ENCODE data around the gene DEFB118.
"Not testable (repeated sequence)": the region's sequence is repeated elsewhere in the genome, so short reads cannot be mapped to it uniquely, and the experiment has no call there.

DEFB118 gene, protein sequence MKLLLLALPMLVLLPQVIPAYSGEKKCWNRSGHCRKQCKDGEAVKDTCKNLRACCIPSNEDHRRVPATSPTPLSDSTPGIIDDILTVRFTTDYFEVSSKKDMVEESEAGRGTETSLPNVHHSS

DNA sequence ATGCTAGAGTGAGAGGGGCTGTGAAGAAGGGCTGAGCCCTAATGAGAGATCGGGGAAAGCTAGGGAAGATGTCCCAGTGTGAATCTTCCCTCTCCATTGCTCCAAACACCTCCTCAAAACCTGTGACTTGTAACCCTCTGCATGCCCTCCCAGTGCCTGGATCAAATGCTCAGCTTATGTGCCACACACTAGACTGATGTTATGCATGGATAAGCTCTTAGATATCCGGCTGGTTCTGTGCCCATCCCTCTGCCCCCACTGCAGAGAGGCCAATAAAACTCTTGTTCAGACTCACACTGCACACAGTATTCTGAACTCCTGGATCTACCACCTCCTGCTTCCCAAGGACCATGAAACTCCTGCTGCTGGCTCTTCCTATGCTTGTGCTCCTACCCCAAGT is at the start of gene DEFB118:
DEFB118 (plus strand) TSS at position 301 of the 400 bp plus-strand sequence; CDS start at position 351, 50 bp downstream.
- no peak for TF ChIP-seq ZNF274 (IDR thresholded peaks at IDR 0.05; ENCODE audit: low read depth, low read length)
- no peak within 1 kb of the TSS for H3K4me3 ChIP-seq (ENCODE audit: low read length)

DNA sequence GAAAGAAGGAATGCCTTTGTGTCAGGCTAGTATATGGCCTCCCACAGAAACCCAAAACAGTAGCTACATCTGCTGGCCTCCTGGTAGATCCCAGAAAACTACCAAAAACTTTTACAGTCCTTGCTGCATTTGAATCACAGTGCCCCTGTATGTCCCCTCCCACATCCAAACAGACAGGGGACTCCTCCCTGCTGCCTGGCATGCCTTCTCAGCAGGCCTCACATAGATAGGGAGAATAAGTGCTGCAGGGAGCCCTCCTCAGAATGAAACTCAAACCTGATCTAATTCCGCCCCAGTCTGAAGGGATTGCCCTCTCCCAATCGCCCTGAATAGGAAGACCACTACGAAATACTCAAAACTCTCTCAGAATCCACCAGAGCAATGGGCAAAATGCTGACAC is 45.9 kb upstream of the DEFB118 start:
- no peak for TF ChIP-seq ZNF274 (IDR thresholded peaks at IDR 0.05; ENCODE audit: low read depth, low read length)
- no peak overlapping the region for H3K4me3 ChIP-seq (ENCODE audit: low read length)

DNA sequence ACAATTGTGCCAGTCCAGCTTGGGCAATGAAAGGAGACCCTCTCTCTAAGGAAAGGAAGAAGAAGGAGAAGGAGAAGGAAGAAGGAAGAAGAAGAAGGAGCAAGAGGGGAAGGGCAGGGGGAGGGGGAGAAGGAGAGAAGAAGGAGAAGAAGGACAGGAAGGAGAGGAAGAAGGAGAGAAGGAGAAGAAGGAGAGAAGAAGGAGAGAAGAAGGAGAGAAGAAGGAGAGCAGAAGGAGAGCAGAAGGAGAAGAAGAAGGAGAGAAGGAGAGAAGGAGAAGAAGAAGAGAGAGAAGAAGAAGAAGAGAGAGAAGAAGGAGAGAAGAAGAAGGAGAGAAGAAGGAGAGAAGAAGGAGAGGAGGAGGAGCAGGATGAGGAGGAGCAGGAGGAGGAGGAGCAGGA is 37.5 kb upstream of the DEFB118 start:
- H3K4me3 ChIP-seq (ENCODE audit: low read length) = no peak overlapping the region
- TF ChIP-seq ZNF274 (IDR thresholded peaks at IDR 0.05; ENCODE audit: low read depth, low read length) = no peak

DNA sequence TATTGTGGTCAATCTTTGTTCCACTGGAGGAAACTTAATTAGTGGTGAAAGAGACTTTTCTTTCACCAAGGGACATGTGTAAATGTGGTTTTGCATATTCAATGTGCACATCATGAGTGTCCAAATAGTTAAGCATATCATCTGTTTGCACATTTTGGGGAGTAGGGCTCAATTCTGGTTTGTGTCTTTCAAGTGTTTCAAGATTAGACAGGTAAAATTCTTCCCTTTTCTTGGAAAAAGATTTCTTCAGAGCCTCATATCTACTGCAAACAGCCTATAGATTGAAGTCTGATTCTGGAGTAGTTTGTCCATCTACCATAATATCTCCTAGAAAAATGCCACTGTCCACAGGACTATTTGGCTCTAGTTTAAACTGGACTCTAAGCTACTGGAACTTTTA is 26.9 kb upstream of the DEFB118 start:
- TF ChIP-seq ZNF274 (IDR thresholded peaks at IDR 0.05; ENCODE audit: low read depth, low read length) = no peak
- no peak overlapping the region for H3K4me3 ChIP-seq (ENCODE audit: low read length)

DNA sequence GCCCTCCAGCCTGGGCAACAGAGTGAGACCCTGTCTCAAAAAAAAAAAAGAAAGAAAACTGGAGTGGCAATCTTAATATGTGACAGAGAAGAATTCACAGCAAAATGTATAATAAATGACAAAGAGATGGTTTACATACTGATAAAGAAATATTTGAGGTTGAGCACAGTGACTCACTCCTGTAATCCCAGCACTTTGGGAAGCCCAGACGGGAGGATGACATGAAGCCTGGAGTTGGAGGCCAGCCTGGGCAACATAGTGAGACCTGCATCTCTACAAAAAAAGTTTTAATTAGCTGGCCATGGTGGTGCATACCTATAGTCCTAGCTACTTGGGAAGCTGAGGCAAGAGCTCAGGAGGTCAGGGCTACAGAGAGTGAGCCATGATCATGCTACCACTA is 12.4 kb upstream of the DEFB118 start:
- no peak overlapping the region for H3K4me3 ChIP-seq (ENCODE audit: low read length)
- no peak for TF ChIP-seq ZNF274 (IDR thresholded peaks at IDR 0.05; ENCODE audit: low read depth, low read length)

DNA sequence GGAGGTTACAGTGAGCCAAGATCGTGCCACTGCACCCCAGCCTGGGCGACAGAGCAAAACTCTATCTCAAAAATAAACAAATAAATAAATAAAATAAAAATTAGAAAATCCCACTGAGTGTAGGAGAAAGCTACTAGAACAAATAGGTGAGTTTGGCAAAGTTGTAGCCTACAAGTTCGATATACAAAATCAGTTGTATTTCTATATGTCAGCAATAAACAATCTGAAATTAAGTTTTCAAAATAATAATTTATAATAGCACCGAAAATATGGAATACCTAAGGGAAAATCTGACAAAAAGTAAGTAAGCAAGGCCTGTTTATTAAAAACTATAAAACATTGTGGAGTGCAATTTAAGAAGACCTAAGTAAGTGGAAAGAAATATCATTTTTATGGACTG is 5.1 kb upstream of the DEFB118 start:
- no peak for TF ChIP-seq ZNF274 (IDR thresholded peaks at IDR 0.05; ENCODE audit: low read depth, low read length)
- no peak overlapping the region for H3K4me3 ChIP-seq (ENCODE audit: low read length)

DNA sequence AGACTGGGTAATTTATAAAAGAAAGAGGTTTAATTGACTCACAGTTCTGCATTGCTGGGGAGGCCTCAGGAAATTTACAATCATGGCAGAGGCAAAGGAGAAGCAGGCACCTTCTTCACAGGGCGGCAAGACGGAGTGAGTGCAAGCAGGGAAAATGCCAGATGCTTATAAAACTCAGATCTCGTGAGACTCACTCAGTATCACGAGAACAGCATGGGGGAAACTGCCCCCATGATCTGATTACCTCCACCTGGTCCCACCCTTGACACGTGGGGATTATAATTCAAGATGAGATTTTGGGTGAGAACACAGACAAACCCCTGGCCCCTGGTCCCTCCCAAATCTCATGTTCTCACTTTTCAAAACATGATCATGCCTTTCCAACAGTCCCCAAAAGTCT is 4.1 kb upstream of the DEFB118 start:
- H3K4me3 ChIP-seq (ENCODE audit: low read length) = not testable (repeated sequence)

DNA sequence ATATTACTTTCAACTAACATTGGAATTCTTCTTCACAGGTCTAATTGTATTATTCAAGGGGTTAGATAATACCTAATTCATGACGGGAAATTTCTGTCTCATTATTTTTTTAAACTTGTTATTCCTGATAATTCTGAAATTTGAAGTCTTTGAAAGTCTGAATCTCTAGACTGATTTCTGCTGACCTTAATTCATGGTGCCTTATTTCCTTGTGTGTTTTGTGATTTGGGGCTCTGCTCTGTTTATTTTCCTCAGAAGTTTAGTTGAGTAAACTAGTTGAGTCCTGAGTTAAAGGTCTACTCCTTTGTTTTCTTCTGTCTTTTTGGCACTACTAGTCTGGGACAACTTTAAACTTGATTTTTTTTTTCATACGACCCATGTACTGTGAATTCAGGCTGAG is 5.9 kb downstream of the DEFB118 start:
- no peak overlapping the region for H3K4me3 ChIP-seq (ENCODE audit: low read length)
- TF ChIP-seq ZNF274 (IDR thresholded peaks at IDR 0.05; ENCODE audit: low read depth, low read length) = no peak

DNA sequence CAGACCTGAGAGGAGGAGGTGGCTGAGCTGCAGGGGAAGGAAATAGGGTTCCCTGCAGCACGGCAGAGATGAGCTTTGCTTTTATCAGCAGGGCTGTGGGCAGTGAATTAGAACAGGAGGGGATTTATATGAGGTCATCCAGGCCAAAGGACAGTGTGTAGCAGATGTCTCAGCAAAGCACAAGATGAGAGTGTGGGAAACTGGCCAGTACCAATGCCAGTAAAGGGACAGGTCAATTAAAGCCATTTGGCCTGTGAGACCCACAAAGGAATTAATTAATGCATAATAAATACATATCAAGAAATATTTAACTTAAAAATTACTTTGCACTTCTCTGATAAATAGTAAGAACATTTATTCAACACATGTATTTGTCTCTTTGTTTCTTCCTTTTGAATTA is 22.1 kb downstream of the DEFB118 start, which contains the start of gene DEFB119:
DEFB119 (minus strand) TSS at position 101 of the 400 bp plus-strand sequence. CDS start 107 bp downstream, outside the sequence.
- TF ChIP-seq ZNF274 (IDR thresholded peaks at IDR 0.05; ENCODE audit: low read depth, low read length) = no peak
- no peak within 1 kb of the TSS for H3K4me3 ChIP-seq (ENCODE audit: low read length)

DNA sequence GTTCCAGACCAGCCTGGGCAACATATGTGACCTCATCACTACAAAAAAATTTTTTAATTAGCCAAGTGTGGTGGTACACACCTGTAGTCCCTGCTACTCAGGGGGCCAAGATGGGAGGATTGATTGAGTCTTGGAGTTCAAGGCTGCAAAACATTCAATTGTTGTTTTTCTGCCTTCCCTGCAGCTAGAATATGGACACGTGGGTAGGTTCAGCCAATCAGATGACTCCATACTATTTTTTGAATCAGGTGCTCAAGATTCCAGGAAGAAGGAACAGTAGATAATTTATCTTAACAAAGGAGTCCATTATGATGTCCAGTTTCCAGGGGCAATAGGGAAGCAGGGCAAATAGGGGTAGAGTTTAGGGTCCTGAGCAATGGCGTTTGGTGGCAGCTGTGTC is 24.4 kb downstream of the DEFB118 start:
- H3K4me3 ChIP-seq (ENCODE audit: low read length) = no peak overlapping the region
- no peak for TF ChIP-seq ZNF274 (IDR thresholded peaks at IDR 0.05; ENCODE audit: low read depth, low read length)

DNA sequence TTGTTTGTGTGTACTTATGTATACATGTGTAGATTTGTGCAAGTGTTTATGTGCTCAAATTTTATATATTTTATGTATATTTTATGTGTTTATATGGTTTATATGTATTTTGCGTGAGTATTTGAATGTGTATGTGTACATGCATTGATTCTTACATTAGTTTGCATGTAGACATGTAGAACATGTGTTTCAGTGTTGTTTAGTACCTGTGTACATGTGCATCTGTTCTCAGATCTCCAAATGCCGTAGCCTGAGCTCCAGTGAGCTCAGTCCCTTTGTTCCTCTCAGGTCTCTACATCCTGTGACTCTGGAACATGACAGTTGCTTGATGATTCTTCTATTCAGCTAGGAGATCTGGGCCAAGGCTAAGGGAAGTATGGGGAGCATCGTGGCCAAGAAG is 26.5 kb downstream of the DEFB118 start:
- no peak overlapping the region for H3K4me3 ChIP-seq (ENCODE audit: low read length)
- no peak for TF ChIP-seq ZNF274 (IDR thresholded peaks at IDR 0.05; ENCODE audit: low read depth, low read length)

DNA sequence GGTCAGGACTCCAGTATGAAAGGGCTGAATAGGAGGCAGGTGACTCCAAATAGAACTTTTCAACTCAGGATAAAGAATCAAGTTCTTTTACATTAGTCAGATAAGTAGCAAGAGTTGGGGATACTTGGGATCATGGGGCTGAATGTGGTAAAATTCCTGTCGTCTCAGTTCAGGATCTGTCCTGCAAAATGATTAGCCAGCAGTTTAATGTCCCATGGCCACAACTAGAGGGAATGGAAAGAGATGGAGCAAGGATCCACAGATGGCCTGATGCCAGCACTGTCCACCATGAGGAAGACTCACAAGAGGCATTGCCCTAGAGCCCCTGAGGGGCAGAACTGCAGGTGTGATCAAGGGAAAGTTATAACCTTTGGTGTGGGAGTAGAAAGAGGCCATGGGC is 35.5 kb downstream of the DEFB118 start:
- no peak overlapping the region for H3K4me3 ChIP-seq (ENCODE audit: low read length)
- no peak for TF ChIP-seq ZNF274 (IDR thresholded peaks at IDR 0.05; ENCODE audit: low read depth, low read length)

DNA sequence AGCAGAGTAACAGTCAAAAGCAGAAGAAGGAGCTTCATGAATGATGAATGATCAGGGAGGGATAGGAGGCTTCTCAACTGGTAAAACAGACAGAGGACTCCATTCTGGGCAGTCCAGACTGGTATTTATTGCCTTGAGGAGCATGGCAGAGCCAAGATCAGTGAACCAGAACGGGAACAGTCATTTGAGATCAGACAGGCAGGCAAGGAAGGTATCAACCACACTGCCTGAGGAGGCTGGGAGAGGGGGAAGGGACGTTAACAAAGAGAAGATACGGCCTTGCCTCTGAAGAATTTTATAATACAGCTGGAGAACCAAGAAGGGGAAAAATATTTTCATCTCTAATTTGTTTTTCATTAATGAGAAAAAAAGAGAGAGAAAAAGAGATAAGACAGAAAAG is 37.7 kb downstream of the DEFB118 start, which contains the start of gene DEFB121:
DEFB121 (minus strand) TSS at position 101 of the 400 bp plus-strand sequence; CDS start at position 38, 63 bp downstream.
- no peak for TF ChIP-seq ZNF274 (IDR thresholded peaks at IDR 0.05; ENCODE audit: low read depth, low read length)
- no peak within 1 kb of the TSS for H3K4me3 ChIP-seq (ENCODE audit: low read length)

DNA sequence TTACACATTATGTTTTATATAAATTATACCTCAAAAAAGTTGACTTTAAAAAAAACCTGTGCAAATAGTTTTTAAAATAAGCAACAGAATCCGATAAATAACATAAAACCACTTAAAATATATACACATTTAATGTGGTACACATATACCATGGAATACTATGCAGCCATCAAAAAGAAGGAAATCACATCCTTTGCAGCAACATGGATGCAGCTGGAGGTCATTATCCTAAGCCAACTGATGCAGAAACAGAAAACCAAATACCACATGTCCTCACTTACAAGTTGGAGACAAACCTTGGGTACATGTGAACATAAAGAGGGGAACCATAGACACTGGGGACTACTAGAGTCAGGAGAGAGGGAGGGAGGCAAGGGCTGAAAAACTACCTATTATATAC is 41.6 kb downstream of the DEFB118 start:
- TF ChIP-seq ZNF274 (IDR thresholded peaks at IDR 0.05; ENCODE audit: low read depth, low read length) = no peak
- H3K4me3 ChIP-seq (ENCODE audit: low read length) = no peak overlapping the region

DNA sequence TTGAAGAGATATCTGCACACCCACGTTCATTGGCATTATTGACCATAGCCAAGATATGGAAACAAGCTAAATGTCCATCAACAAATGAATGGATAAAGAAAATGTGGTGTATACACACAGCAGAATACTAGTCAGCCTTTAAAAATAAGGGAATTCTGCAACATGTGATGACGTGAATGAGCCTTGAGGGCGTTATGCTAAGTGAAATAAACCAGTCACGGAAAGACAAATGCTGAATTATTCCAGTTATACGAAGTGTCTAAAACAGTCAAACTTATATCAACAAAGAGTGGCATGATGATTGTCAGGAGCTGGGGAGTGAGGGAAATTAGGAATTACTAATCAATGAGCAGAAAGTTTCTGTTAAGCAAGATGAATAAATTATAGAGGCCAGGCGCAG is 46.0 kb downstream of the DEFB118 start:
- TF ChIP-seq ZNF274 (IDR thresholded peaks at IDR 0.05; ENCODE audit: low read depth, low read length) = no peak
- no peak overlapping the region for H3K4me3 ChIP-seq (ENCODE audit: low read length)

DNA sequence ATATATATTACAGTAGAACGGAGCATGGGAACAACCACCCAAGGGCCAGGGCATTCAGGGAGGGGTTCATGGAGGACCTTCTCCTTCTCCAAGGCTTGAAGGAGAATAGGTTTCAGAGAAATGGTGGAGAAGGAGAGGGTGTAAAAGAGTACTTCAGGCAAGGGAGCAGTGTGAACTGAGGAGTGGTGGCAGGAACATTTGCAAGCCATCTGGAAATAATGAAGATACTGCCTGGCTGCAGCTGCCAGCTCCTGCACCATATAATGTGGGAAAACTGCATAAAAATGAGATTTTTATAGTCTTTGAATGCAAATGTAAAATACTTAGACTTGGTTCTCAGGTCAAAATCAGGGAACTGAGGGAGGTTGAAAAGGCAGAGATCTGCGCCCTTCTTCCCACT is 47.3 kb downstream of the DEFB118 start:
- no peak overlapping the region for H3K4me3 ChIP-seq (ENCODE audit: low read length)
- no peak for TF ChIP-seq ZNF274 (IDR thresholded peaks at IDR 0.05; ENCODE audit: low read depth, low read length)
